Measurements from ENCODE around the gene MAGI2.

GRCh38 chr7:78334426-78334825 is 1119.0 kb downstream of the MAGI2 start:
- TF ChIP-seq CTCF (IDR thresholded peaks at IDR 0.05 in 4 of 5, conservative IDR thresholded peaks at IDR 0.05 in 1 of 5), result no peak
- TF ChIP-seq POLR2A (IDR thresholded peaks at IDR 0.05), result no peak
